IMR-90 (cell line): ENCODE measurements around the gene PPARG. TPM values are rescaled to one million over a fixed set of nuclear protein-coding genes. Genes with fewer than 3 reads are reported as not detected.

Experiments
- ATAC-seq: fragments of 200-7000 bp; cut with Tn5 transposase; 2 replicates; pipeline ENCODE4 v1.9.1; 2020; ENCODE audit warnings: low read depth, mild to moderate bottlenecking, moderate library complexity
- BruUV-seq: library from RNA; stranded (reverse); fragments of 400-500 nt; replicated peaks from 2 replicates; lab custom pipeline; 2021; lab: Mats Ljungman, UMichigan
- CTCF ChIA-PET: fragments of 300-600 bp; formaldehyde crosslinking; extraction: SDS; loops from one replicate; lab custom pipeline; 2021; ENCODE audit warnings: antibody characterized with exemption; lab: Yijun Ruan, JAX
- POLR2A ChIA-PET: fragments of 300-600 bp; sonication (Branson Sonifier 250); formaldehyde crosslinking; loops from one replicate; lab custom pipeline; 2022; ENCODE audit warnings: antibody characterized with exemption; ENCODE audit not compliant: unreplicated experiment; lab: Charles Lee
- DNase-seq: peaks from one replicate; pipeline ENCODE4 v3.0.0; 2013
- H2AFZ ChIP-seq: replicated peaks from 2 replicates; pipeline ENCODE3; 2013; ENCODE audit warnings: low read length, mild to moderate bottlenecking; ENCODE audit not compliant: poor library complexity
- H2AK5ac ChIP-seq: 2 replicates; pipeline ENCODE4 v1.6.1; 2013; ENCODE audit warnings: low read depth, low read length, inconsistent platforms
- H2AK9ac ChIP-seq: replicated peaks from 2 replicates; pipeline ENCODE3; 2013; ENCODE audit warnings: mild to moderate bottlenecking, low read depth, low read length, moderate library complexity; ENCODE audit not compliant: poor library complexity
- H2BK120ac ChIP-seq: 2 replicates; pipeline ENCODE4 v1.6.1; 2013; ENCODE audit warnings: low read depth, low read length, inconsistent platforms
- H2BK15ac ChIP-seq: 3 replicates; pipeline ENCODE4 v1.6.1; 2013; ENCODE audit warnings: low read depth, low read length, inconsistent platforms
- H2BK20ac ChIP-seq: 2 replicates; pipeline ENCODE4 v1.6.1; 2013; ENCODE audit warnings: low read depth, mild to moderate bottlenecking, inconsistent platforms, low read length, moderate library complexity
- H2BK5ac ChIP-seq: 2 replicates; pipeline ENCODE4 v1.6.1; 2013; ENCODE audit warnings: mild to moderate bottlenecking, low read depth, low read length, inconsistent platforms; ENCODE audit not compliant: poor library complexity, severe bottlenecking
- H3K14ac ChIP-seq: replicated peaks from 2 replicates; pipeline ENCODE4 v1.6.1; 2013; ENCODE audit warnings: low read depth, low read length, inconsistent platforms
- H3K18ac ChIP-seq: 2 replicates; pipeline ENCODE4 v1.6.1; 2013; ENCODE audit warnings: low read depth, low read length, control low read depth
- H3K23ac ChIP-seq: 2 replicates; pipeline ENCODE4 v1.6.1; 2013; ENCODE audit warnings: low read depth, low read length, inconsistent platforms
- H3K27ac ChIP-seq: 2 replicates; pipeline ENCODE4 v1.5.1; 2013; ENCODE audit warnings: mild to moderate bottlenecking, control low read depth, low read length; ENCODE audit not compliant: insufficient read depth
- H3K27me3 ChIP-seq: 2 replicates; pipeline ENCODE4 v1.6.1; 2013; ENCODE audit warnings: low read length; ENCODE audit not compliant: control insufficient read depth, insufficient read depth
- H3K36me3 ChIP-seq: 2 replicates; pipeline ENCODE4 v1.6.1; 2013; ENCODE audit warnings: low read length, mixed read lengths; ENCODE audit not compliant: control insufficient read depth, insufficient read depth
- H3K4ac ChIP-seq: 2 replicates; pipeline ENCODE4 v1.6.1; 2013; ENCODE audit warnings: low read depth, low read length, inconsistent platforms
- H3K4me1 ChIP-seq: 2 replicates; pipeline ENCODE4 v1.6.1; 2013; ENCODE audit warnings: low read length, mixed read lengths; ENCODE audit not compliant: control insufficient read depth, insufficient read depth
- H3K4me2 ChIP-seq: 2 replicates; pipeline ENCODE4 v1.6.1; 2013; ENCODE audit warnings: low read depth, mild to moderate bottlenecking, control low read depth, low read length, moderate library complexity
- H3K4me3 ChIP-seq: 2 replicates; pipeline ENCODE4 v1.5.1; 2013; ENCODE audit warnings: low read depth, mild to moderate bottlenecking, control low read depth, low read length, moderate library complexity; ENCODE audit not compliant: insufficient read depth
- H3K56ac ChIP-seq: 2 replicates; pipeline ENCODE4 v1.6.1; 2013; ENCODE audit warnings: low read length, inconsistent platforms; ENCODE audit not compliant: insufficient read depth; ENCODE audit errors: extremely low read depth
- H3K79me1 ChIP-seq, 2 experiments: 2 replicates each; pipeline ENCODE4 v1.6.1; 2013; ENCODE audit warnings: low read length in 2 of 2, inconsistent platforms in 1 of 2, low read depth in 1 of 2
- H3K9ac ChIP-seq: 2 replicates; pipeline ENCODE4 v1.6.1; 2013; ENCODE audit warnings: low read depth, low read length, control low read depth
- H3K9me1 ChIP-seq: 2 replicates; pipeline ENCODE4 v1.6.1; 2013; ENCODE audit warnings: low read length, inconsistent platforms; ENCODE audit not compliant: insufficient read depth
- H3K9me3 ChIP-seq: 2 replicates; pipeline ENCODE4 v1.6.1; 2013; ENCODE audit warnings: low read length; ENCODE audit not compliant: control insufficient read depth, insufficient read depth
- H4K20me1 ChIP-seq: 2 replicates; pipeline ENCODE4 v1.6.1; 2013; ENCODE audit warnings: low read length, inconsistent platforms; ENCODE audit not compliant: insufficient read depth
- H4K5ac ChIP-seq: 2 replicates; pipeline ENCODE4 v1.6.1; 2013; ENCODE audit warnings: mild to moderate bottlenecking, low read depth, low read length, control low read depth
- H4K8ac ChIP-seq, 2 experiments: 2 replicates each; pipeline ENCODE4 v1.6.1; 2013; ENCODE audit warnings: low read depth in 2 of 2, low read length in 2 of 2, control low read depth in 1 of 2, inconsistent platforms in 1 of 2
- H4K91ac ChIP-seq: 2 replicates; pipeline ENCODE4 v1.6.1; 2013; ENCODE audit warnings: low read depth, low read length, inconsistent platforms; ENCODE audit not compliant: insufficient read depth
- MAFK ChIP-seq: IDR thresholded peaks from 2 replicates; pipeline ENCODE4 v1.6.1; 2012; ENCODE audit warnings: low read depth, low read length, improper control_type of control experiment
- NFE2L2 ChIP-seq: fragments of 150-350 bp; IDR thresholded peaks from 2 replicates; pipeline ENCODE4 v1.6.1; 2016; ENCODE audit warnings: low read depth, mild to moderate bottlenecking, low read length
- WGBS, 2 experiments: methylation state at CpG; one replicate each; pipeline versions ENCODE4 v1.1.5 to v1.1.7; 2013; ENCODE audit warnings: missing lambda C conversion rate in 2 of 2; ENCODE audit not compliant: insufficient read length in 1 of 2; ENCODE audit errors: extremely low coverage in 2 of 2; 5-methylcytosine and 5-hydroxymethylcytosine counted together
- dilution Hi-C: fragments of 300-500 bp; cut with HindIII; formaldehyde crosslinking; loops from one replicate; pipeline ENCODE4 v1.14.3; 2018; ENCODE audit warnings: low sequenced_read_pairs; ENCODE audit not compliant: unreplicated experiment
- in situ Hi-C: fragments of 300-500 bp; cut with MboI; formaldehyde crosslinking; loops from 3 replicates; pipeline ENCODE4 v1.14.3; 2019; ENCODE audit warnings: low sequenced_read_pairs, inconsistent platforms, mixed read lengths
- intact Hi-C: fragments of 100-400 bp; cut with micrococcal nuclease; formaldehyde crosslinking; loops from 2 replicates; pipeline ENCODE4 v1.10.0; 2022
- polyA plus RNA-seq, 3 experiments: library from polyadenylated mRNA; depleted of rRNA; stranded (reverse); fragments of >200 nt; gene quantifications; 2 replicates each; pipeline ENCODE4 v1.2.3, GENCODE V29; 2012; ENCODE audit warnings: low replicate concordance in 1 of 3
- total RNA-seq: library from RNA; depleted of rRNA; stranded (reverse); fragments of >200 nt; gene quantifications from 2 replicates; pipeline ENCODE4 v1.2.3, GENCODE V29; 2012

Gene PPARG
- total and polyA plus RNA-seq, 2 of the 4 experiments (the other 2 are of a cell fraction), result 11.2 to 23.8 TPM

DNA sequence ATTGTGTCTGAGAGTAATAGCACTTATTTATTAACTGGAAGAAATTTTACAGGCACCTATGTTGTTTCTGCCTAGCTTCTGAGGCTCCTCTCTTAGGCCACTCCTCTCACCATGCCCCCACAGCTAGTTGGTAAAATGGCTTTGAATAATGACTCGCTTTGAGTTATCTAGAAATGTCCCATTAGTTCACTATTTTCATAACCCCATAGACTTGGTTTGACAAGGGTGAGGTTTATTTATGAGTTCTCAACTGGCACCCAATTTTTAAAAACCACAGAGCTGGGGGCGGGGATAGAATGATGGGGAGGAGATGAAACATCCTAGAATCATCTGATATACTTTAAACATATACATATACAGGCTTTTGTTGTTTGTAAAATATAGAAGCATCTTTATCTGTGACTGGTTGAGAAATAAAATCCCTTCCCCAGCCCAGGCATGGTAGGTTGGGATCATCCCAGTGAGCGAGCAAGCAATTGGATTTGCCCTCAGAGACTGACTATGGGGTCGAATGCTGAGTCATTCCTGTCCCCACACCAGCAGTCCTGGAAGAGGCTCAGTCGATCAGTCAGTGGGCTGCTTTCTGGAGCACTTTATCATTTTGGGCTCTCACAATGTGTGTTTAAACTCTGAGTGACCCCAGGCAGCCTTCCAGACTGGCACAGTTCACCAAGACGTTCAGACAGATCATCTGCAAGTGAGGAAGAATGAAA is 135.2 kb downstream of the PPARG start:
- Histone ChIP-seq H3K56ac (no peak overlapping the region), H3K23ac (no peak overlapping the region), H2BK120ac (peak overlapping the region; percentile 56), H3K4me2 (peak overlapping the region; percentile 20; the same call in 1 of the 2 replicates), H2BK15ac (peak overlapping the region; percentile 74; the same call in 1 of the 3 replicates), H3K14ac (0 out of 2 replicates have a peak overlapping the region, but pooled peaks have one; percentile 25), H2AFZ (no peak overlapping the region), H4K20me1 (no peaks in the 10 kb centered on the region), H2AK9ac (no peak overlapping the region), H3K4me3 (no peak overlapping the region), H2AK5ac (no peak overlapping the region), H3K4ac (peak overlapping the region; percentile 29), H4K91ac (peak overlapping the region; percentile 4; the same call in 1 of the 2 replicates), H3K79me1 (no peaks in the 10 kb centered on the region), H3K27ac (peak overlapping the region; percentile 37; the same call in 1 of the 2 replicates), H3K4me1 (peaks cover 12% of the 10 kb centered on the region), H3K27me3 (no peaks in the 10 kb centered on the region), H2BK5ac (no peak overlapping the region), H3K18ac (peak overlapping the region; percentile 7; the same call in 1 of the 2 replicates), H3K9me1 (no peaks in the 10 kb centered on the region), H3K36me3 (peaks cover 5% of the 10 kb centered on the region; the same call in 1 of the 2 replicates), H4K8ac (peak overlapping the region; percentile 24 to 55; a peak in 2 of 4 replicates), H2BK20ac (0 out of 2 replicates have a peak overlapping the region, but pooled peaks have one; percentile 3), H3K9me3 (no peaks in the 10 kb centered on the region), H3K9ac (no peak overlapping the region), H4K5ac (peak overlapping the region; percentile 45; the same call in 1 of the 2 replicates)
- no TSS peak for BruUV-seq
- ChIA-PET POLR2A (no interaction called here), CTCF (interaction anchor here (0.6 kb wide), 1 partner anchor 55 kb away, joined by 4 read pairs; no protein-coding TSS in a partner anchor)
- TF ChIP-seq MAFK (no peak), NFE2L2 (peak; percentile 87)
- 4% methylated on average over 3 of the region's 6 CpGs; no CpG with 5 or more reads in 1 of the 2 experiments for WGBS, 2 experiments
- dilution Hi-C loops (no loop called here), intact Hi-C loops (no loop called here), in situ Hi-C loops (no loop called here)
- ATAC-seq (peak; percentile 77), DNase-seq (peak; percentile 58)
